Measurements from ENCODE around the gene CANT1. TPM values are rescaled to one million over a fixed set of nuclear protein-coding genes. Genes with fewer than 3 reads are reported as not detected.

CANT1 gene
- total and polyA plus RNA-seq, 2 of the 13 experiments (the other 11 are each of a cell fraction or from before 2014, with no cell fraction given): 34.1 to 42.1 TPM

- TF ChIP-seq REPIN1 (CRISPR knock-in tag; IDR thresholded peaks at IDR 0.05; ENCODE audit: borderline replicate concordance, low read depth): no peak
Observed at GRCh38 chr17:79044462-79044861, 34.9 kb upstream of the CANT1 start (continued).

GRCh38 chr17:79043931-79044320 is 34.4 kb upstream of the CANT1 start:
- 16% methylated on average over 8 of the region's 12 CpGs for WGBS (ENCODE audit: low lambda C conversion rate)

More at GRCh38 chr17:79043931-79044320, 34.4 kb upstream of the CANT1 start:
- H3K27ac ChIP-seq (ENCODE audit: extremely low read length, insufficient read depth, low read length): no peak overlapping the region
- no peak for ATAC-seq
- no peaks in the 10 kb centered on the region for H3K79me2 ChIP-seq (ENCODE audit: insufficient read depth, low read length)
- CTCF ChIA-PET (ENCODE audit: low intra/inter-chr PET ratio, low total read pairs): interaction anchor here (2.7 kb wide), 1 partner anchor 24 kb away, joined by 21 read pairs; no protein-coding TSS in a partner anchor
- no peak for FAIRE-seq
- DNase-seq (ENCODE audit: low spot score): no peak
- no peaks in the 10 kb centered on the region for H3K9me3 ChIP-seq (ENCODE audit: low read length)
- H3K9ac ChIP-seq (ENCODE audit: insufficient read depth, low read depth, low read length): no peak overlapping the region
- POLR2A ChIA-PET: interaction anchor here (1.6 kb wide), 1 partner anchor 17 kb away, joined by 16 read pairs; no protein-coding TSS in a partner anchor
- H3K27me3 ChIP-seq (ENCODE audit: control insufficient read depth in 1 of 2, insufficient read depth in 2 of 2, low read length in 2 of 2): peaks cover 14 to 58% of the 10 kb centered on the region in 2 experiments; a peak in 4 of 5 replicates
- no TSS peak for BruUV-seq (replicated peaks)
- H2AFZ ChIP-seq (ENCODE audit: low read length): no peak overlapping the region
- no peak overlapping the region for H3K4me3 ChIP-seq (replicated peaks in 1 of 3; ENCODE audit: insufficient read depth in 1 of 3, low read depth in 2 of 3, low read length in 3 of 3)
- no peaks in the 10 kb centered on the region for H3K36me3 ChIP-seq (replicated peaks in 1 of 2; ENCODE audit: control insufficient read depth in 1 of 2, insufficient read depth in 2 of 2, low read length in 2 of 2)
- peaks cover 29% of the 10 kb centered on the region for H3K4me1 ChIP-seq (ENCODE audit: insufficient read depth, low read length)
- in situ Hi-C loops (cut with HindIII; ENCODE audit: extremely low pct_ligation_motif_present, low pct_unique_long_range_greater_than_20kb): no loop called here
- 0 out of 2 replicates have a peak, but pooled peaks have one; percentile 32 for TF ChIP-seq ZNF230 (CRISPR knock-in tag; IDR thresholded peaks at IDR 0.05)
- 0 out of 2 replicates have a peak, but pooled peaks have one; percentile 10 for TF ChIP-seq ZNF768 (CRISPR knock-in tag; IDR thresholded peaks at IDR 0.05)
- TF ChIP-seq ZNF687 (CRISPR knock-in tag; IDR thresholded peaks at IDR 0.05): peak; percentile 35
- TF ChIP-seq ZFP36L2 (CRISPR knock-in tag; IDR thresholded peaks at IDR 0.05): no peak
- H3K4me2 ChIP-seq (ENCODE audit: low read depth, low read length): no peak overlapping the region
- intact Hi-C loops (cut with micrococcal nuclease; ENCODE audit: unreplicated experiment): loop anchor here (2.0 kb wide), 1 partner anchor 51 kb away; no protein-coding TSS in a partner anchor
- no peaks in the 10 kb centered on the region; the same call in 1 of the 2 replicates for H4K20me1 ChIP-seq (ENCODE audit: insufficient read depth, low read length)
